Effector CD8-positive, alpha-beta T cell (primary cell): ENCODE measurements around the gene GALNT10.

Source experiments
- DNase-seq: peaks from one replicate; lab custom pipeline; 2025; lab: John Stamatoyannopoulos, UW

The GALNT10 gene

GRCh38 chr5:154203798-154204578 lies 13.5 kb downstream of the GALNT10 start:
- DNase-seq = no peak

DNA sequence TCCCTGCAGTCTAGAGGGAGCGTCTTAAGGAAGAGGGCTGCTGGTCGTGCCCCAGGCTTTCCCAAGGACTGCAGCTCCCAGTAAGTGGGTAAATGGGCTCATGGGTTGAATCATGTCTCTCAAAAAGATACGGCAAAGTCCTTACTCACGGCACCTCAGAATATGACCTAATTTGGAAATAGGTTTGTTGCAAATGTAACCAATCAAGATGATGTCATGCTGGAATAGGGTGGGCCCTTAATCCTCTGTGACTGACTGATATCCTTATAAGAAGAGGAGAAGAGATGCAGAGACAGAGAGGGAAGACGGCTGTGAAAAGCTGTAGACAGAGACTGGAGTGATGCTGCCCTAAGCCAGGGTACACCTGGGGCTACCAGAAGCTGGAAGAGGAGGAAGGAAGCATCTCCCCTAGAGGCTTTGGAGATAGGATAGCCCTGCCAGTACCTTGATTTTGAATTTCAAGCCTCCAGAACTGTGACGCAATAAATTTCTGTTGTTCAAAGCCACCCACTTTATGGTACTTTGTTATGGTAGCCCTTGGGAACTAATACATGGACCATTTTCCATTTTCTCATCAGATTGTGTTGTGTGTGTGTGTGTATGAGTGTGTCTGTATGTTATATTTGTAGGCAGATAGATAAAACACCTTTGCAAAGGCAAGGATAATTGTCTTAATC lies 15.0 kb downstream of the GALNT10 start:
- DNase-seq = no peak

GRCh38 chr5:154206311-154206710 lies 15.8 kb downstream of the GALNT10 start:
- no peak for DNase-seq

- no peak for DNase-seq
Measured at GRCh38 chr5:154207204-154207603, 16.7 kb downstream of the GALNT10 start.

DNA sequence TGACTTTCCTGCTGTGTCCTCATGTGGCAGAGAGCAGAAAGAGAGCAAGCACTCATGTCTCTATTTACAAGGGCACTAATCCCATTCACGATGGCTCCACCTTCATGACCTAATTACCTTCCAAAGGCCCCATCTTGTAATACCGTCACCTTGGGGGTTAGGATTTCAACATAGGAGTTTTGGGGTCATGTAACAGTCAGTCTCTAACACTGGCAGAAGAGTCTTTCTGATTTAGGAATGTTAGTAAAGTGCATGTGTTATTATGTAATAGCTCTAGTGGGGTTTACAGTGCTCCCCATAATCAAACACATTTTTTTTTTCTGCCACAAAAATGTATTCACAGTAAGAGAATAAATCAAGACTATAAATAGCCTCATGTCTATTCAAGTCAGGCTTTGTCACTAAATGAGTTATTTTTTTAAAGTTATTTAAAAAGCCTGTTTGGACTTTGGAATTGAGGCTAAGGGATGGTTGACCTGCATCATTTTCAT lies 19.1 kb downstream of the GALNT10 start:
- no peak for DNase-seq

GRCh38 chr5:154210163-154210562 lies 19.6 kb downstream of the GALNT10 start:
- DNase-seq = no peak

DNA sequence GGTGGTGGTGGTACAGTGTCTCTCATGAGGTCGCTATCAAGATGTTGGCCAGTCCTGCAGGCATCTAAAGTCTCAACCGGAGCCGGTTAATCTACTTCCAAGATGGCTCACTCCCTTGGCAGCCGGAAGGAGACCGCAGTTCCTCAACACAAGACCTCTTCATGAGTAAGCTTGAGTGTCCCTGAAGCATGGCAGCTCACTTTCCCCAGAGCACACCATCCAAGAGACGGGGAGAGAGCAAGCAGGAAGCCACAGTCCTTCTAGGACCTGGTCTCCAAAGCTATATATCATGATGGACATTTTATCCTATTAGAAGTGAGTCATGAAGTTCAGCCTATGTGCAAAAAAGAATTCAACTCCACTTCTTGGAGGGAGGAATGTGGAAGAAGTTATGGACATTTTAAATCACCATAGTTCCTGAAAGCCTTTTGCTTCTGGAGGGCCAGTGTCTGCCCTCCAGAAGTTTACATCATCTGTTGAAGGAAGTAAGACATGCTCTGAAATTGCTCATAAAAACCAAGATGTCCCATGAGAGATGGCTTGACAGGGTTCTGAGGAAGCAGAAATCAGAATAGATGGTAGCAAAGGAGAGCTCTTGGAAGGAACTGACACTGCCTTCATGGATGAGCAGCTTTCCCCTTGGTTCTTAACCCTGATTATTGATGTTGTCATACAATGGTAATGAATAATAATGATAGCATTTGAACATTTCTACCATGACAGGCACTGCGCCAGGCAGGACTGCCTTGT lies 21.3 kb downstream of the GALNT10 start:
- no peak for DNase-seq

GRCh38 chr5:154213592-154213991 lies 23.1 kb downstream of the GALNT10 start:
- DNase-seq = no peak

- DNase-seq = no peak
Measured at GRCh38 chr5:154214371-154215106, 24.0 kb downstream of the GALNT10 start.

DNA sequence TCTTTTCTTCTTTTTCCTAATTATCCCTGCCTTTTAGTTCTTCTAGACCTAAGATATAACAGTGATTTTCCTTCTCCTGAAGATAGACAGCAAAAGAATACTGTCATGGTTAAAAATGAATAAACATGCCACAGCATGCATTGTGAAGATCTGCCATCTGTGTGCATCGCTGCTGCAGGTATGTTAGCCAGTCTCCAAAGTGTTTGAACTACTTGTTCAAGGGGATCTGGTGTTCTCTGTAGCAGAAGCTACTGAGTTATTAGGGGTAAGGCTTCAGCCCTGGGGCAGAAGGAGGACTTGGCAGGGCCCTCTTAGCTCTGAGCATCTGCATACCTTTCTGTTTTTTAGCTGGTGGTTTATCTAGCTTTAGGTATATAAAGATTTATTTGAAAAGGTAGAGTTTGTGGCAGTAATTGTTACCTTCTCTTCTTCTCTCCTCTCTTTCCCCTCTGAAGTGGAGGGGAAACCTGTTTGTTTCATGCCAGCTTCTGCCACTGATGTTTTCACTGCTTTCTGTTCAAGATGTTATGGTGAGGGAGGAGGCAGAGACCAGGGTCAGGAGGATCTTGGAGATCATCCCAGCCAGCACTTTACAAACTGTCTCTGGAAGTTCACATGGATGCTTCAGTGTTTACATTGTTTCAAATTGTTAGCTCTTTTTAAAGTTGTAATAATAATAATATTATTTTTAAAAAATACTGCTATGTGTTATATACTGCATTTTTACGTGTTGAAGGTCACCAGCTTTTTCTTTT lies 25.2 kb downstream of the GALNT10 start:
- DNase-seq = no peak

DNA sequence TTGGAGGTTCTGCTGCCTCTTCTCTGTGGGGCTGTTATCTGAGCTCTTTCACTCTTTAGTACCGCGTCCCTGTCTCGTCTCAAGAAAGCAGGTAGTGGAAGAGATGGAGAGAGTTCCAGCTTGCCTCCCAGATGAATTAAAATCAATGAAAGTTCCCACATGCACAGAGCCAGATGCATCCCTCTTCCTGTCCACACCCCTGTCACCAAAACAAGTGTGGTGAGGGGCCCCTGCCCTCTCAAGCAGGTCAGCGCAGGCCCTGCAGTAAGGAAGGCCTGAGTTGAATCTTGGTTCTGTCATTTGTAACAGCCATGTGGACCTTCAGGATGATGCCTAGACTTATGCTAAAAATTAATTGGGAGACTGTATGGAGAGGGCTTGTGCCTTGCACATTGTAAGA lies 26.9 kb downstream of the GALNT10 start:
- no peak for DNase-seq

DNA sequence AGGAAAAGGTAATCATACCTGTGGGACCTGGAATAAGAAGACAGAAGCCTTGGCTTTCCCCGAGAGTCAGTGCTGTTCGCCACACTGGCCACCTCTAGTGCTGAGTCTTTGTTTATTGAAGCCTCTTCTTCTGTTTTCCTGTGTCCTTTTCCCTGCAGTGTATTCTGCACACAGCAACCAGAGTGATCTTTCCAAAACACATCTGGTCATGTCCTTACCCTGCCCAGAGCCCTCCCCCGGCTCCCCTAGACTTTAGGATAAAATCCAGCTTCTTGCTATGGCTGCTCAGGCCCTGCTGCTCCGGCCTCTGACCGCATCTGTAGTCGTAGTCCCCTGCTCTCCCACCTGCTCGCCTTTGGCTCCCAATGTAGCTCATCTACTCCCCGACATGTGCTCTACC lies 28.3 kb downstream of the GALNT10 start:
- no peak for DNase-seq

DNA sequence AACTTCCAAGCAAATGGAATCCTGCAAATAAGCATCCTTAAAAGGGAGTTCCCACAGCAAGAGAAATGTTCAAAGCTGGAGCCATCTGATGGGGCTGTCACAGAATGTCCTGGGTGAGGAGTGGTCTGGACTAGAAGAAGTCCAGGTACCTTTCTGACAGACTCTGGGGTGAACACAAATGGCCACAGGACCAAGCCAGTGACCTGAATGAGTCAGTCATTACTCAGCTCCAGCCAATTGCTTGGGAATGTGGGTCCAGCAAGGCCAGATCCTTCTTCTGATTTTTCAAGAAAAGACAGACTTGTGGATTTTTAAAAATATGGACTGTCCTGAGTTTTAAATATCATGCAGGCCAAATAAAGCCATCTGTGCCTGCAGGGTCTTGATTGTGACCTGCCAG lies 30.1 kb downstream of the GALNT10 start:
- DNase-seq = no peak

GRCh38 chr5:154221371-154221896 lies 30.9 kb downstream of the GALNT10 start:
- peak; percentile 5 for DNase-seq

DNA sequence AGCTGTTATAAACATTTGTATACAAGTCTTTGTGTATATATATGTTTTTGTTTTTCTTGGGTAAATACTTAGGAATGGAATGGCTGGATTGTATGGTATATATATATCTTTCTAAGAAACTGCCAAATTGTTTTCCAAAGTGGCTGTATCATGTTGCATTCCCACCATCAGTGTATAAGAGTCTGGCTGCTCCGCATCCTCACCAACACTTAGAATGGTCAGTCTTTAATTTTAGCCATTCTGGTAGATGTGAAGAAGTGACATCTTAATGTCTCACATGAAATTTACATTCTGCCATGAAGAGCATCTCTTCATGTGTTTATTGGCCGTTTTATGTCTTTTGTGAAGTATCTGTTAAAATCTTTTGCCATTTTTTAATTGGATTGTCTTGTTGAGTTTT lies 31.9 kb downstream of the GALNT10 start:
- DNase-seq = no peak

GRCh38 chr5:154223320-154223719 lies 32.8 kb downstream of the GALNT10 start:
- DNase-seq = no peak

GRCh38 chr5:154227090-154227489 lies 36.6 kb downstream of the GALNT10 start:
- DNase-seq = no peak

- DNase-seq = no peak
Measured at GRCh38 chr5:154228696-154229095, 38.2 kb downstream of the GALNT10 start.

- DNase-seq = no peak
Measured at GRCh38 chr5:154230526-154230925, 40.0 kb downstream of the GALNT10 start.

- DNase-seq = no peak
Measured at GRCh38 chr5:154234551-154234950, 44.0 kb downstream of the GALNT10 start.

DNA sequence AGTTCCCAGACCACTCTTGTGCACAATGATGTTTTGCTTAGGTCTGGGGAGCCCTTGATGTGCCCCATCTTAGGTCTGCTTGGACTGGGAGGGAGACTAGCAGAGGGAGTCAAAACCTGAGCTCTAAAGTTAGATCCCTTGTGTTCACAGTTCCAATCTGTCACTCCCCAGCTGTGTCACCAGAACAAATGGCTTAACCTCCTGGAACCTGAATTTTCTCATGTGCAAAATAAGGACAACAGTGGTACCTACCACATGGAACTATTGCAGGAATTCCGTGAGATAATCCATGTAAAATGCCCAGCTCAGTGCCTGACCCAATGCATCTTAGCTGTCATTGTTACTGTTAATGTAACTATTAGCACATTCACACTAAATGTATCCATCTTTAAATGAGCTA lies 45.5 kb downstream of the GALNT10 start:
- no peak for DNase-seq
